GM18502 (cell line): ENCODE results near the gene SLC35E1.

Experiments
- ATAC-seq: cut with Tn5 transposase; IDR thresholded peaks from one replicate; pipeline ENCODE4 v1.9.1; 2021; ENCODE audit warnings: mild to moderate bottlenecking; ENCODE audit not compliant: unreplicated experiment, poor library complexity

The SLC35E1 gene

DNA sequence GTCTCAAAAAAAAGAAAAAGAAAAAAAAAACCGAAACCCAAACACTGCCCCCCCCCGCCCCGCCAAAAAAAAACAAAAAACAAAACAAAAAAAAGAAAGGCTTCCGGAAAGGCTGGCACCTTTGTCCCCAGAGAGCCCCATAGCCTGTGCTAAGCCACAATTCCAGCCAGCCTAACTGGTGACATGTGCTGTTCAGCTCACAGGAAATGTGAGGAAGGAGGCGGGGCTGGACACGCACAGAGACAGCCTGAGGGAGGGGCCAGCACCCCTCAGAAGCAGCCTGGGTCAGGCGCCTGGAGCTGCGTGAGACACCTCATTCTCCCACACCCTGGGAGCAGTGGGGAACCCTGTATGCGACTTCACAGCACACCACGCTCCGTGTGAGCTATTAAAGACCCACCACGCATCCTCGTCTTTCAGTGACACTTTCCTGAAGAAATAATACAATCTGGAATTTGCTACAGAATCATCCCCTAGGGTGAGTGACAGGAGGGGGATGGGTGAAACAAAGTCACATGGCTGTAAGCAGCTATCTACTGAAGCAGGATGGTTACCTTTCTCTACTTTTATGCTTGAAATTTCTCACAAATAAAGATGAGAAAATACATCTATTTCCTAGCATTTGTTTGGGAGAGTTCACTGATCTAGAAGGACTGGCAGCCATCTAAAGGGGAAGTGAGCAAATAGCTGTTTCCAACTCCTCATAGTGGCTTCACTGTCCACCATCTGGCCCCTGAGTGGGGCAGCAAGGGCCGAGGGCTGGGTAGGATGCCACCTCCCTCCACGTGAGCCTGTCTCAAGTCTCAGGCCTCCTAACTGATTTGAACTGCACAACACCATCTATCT lies 12.3 kb upstream of the SLC35E1 start:
- ATAC-seq, result peak; percentile 47

DNA sequence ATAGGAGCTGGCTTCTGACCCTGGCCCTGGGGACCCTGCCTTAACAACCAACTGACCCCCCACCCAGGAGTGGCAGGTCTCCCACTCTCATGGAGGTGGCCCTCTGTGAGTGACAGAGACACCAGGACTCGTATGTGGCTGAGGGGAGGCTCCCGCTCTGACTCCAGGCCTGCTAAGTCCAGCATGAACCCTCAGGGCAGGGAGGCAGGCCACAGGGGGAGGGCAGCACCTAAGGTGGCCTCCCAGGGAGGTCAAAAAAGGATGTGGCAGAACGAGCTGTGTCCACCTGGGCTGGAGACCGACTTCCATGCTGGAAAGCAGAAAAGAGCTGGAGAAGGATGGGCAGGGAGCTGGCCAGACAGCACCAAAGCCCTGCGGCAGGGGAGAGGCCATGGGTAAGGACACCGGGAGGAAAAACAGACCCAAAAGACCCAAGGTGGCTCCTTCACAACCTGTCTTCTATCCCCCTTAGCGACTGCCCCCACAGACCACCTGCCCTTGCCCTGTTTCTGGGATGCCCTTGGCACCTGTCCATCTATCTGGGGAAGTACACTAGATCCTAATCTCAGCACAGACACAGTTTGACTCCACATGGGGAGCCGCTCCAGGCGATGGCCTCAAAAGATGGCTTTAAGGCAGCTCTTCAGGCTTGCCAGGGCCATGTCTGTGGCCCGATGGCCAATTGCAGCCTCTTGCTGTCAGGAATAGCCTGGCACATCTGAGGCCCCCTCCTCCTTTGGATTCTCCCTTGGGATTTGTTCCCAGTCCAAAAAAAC lies 10.5 kb upstream of the SLC35E1 start:
- no peak for ATAC-seq

DNA sequence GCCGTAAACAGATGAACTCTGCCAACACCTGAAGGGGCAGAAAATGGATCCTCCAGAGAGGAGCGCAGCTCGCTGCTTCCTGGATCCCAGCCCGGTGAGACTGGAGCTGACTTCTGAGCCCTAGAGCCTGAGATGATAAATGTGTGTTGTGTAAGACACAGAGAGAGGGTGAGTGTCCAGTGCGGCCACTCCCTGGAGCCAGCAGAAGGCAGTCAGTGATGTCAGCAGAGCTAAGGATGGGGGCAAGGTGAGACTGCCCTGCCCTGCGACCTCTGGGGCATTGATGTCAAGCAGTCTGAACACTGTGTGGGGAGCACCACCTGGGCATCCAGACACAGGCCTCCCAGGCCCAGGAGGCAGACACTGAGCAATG lies 9.7 kb upstream of the SLC35E1 start:
- ATAC-seq, result no peak

GRCh38 chr19:16581145-16581970 lies 9.1 kb upstream of the SLC35E1 start:
- no peak for ATAC-seq

DNA sequence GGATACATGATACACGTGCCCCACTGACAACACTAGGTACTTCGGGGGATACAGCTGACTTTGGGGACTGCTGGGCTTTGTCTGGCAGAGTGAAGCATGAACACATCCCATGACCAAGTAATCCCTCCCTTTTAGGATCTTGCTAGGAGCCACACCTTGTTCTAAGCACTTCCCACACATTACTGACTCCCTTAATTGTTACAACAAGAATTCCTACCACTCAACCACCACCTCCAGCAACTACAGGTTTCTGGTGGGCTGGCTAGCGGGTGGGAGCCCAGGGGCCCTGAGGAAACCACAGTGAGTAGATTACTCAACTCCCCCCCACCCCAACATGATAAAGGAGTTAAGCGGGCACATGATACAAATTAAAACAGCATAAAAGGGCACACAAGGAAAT lies 7.2 kb upstream of the SLC35E1 start:
- no peak for ATAC-seq

- no peak for ATAC-seq
Measured at GRCh38 chr19:16577531-16577985, 5.3 kb upstream of the SLC35E1 start.

GRCh38 chr19:16576690-16577530 lies 4.7 kb upstream of the SLC35E1 start:
- ATAC-seq, result no peak

- ATAC-seq, result no peak
Measured at GRCh38 chr19:16575861-16576689, 3.9 kb upstream of the SLC35E1 start.

- no peak for ATAC-seq
Measured at GRCh38 chr19:16575282-16575681, 3.1 kb upstream of the SLC35E1 start.

DNA sequence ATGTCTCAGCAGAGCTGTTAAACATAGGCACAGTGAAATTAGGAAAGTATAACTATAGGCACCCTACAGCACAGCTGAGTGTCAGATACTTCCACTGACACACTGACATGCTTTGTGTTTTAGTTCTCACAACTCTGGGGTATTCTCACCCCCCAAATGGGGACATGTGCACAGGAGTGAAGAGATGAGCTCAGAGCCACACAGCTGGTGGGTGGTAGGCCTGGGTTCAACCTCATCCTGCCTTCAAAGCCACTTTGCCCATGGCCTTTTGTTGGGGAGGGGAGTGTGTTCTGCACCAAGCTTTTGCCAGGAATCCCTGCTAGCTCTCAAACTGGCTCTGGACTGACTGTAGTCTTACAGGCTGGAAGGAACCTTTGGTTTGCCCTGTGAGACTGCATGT lies 1.7 kb upstream of the SLC35E1 start:
- ATAC-seq, result no peak

- no peak for ATAC-seq
Measured at GRCh38 chr19:16573296-16573695, 1.1 kb upstream of the SLC35E1 start.

GRCh38 chr19:16571822-16572331 lies 338 bp downstream of the SLC35E1 start:
- peak; percentile 36 for ATAC-seq

GRCh38 chr19:16571283-16571682 lies 932 bp downstream of the SLC35E1 start:
- ATAC-seq, result no peak

- no peak for ATAC-seq
Measured at GRCh38 chr19:16569609-16570320, 2.5 kb downstream of the SLC35E1 start.

GRCh38 chr19:16566702-16567101 lies 5.5 kb downstream of the SLC35E1 start:
- no peak for ATAC-seq

GRCh38 chr19:16566161-16566560 lies 6.1 kb downstream of the SLC35E1 start:
- no peak for ATAC-seq

DNA sequence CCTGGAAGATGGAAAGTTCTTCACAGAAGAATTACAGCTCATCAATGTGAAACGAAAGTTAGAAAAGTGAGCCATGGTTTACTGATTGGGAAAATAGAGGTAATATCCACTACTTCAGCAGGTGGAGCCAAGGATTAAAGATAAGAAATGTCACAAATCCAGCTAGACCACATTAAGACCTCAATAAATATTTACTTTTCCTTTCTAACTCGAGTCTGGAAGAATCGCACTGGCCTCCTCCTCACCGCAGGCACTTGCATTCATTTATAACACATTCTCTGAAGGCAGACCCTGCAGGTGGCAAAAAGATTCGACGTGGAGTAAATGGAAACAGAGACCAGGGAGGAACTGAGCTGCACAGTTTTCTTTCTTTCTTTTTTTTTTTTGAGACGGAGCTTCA lies 7.4 kb downstream of the SLC35E1 start:
- ATAC-seq, result no peak

- no peak for ATAC-seq
Measured at GRCh38 chr19:16562608-16563025, 9.6 kb downstream of the SLC35E1 start.
